GM19239 (cell line): ENCODE results near the gene PCDHGB1.
A peak's percentile ranks its signal among the peaks of the same experiment; 100 is the strongest.
"Not testable (repeated sequence)": the region's sequence is repeated elsewhere in the genome, so short reads cannot be mapped to it uniquely, and the experiment has no call there.

ENCODE experiments used
- DNase-seq: peaks from one replicate; pipeline ENCODE4 v3.0.0; 2011; ENCODE audit warnings: low spot score; ENCODE audit not compliant: insufficient read length
- FAIRE-seq: peaks from 2 replicates; lab custom pipeline; 2011; peaks lifted over from hg19 to GRCh38; lab: Jason Lieb, UNC

PCDHGB1 gene

DNA sequence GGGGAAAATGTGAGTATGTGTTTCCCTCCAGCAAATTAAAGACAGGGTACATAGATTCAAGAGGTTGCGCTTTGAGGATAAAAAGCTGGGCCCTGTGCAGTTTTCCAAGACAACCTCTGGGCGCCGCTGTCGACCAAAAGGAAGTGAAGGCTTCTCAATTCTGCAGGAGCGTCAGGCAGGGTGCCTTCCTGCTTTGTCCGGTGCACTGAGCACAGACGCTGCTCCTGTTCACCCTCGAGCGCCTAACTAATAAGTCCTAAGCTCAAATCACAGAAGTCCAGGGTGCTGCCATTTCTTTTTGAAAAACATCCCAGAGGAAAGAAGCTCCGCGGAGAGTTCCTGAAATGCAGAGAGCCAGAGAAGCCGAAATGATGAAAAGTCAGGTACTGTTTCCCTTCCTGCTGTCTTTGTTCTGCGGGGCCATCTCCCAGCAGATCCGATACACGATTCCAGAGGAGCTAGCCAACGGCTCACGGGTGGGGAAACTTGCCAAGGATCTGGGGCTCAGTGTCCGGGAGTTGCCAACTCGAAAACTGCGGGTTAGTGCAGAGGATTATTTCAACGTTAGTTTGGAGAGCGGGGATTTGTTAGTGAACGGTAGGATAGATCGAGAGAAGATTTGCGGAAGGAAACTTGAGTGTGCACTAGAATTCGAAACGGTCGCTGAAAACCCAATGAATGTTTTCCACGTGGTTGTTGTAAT lies at the start of gene PCDHGB1:
TSS of gene PCDHGB1 (plus strand) at position 183 of the 703 bp plus-strand sequence. CDS start at position 345, 162 bp downstream.
- no peak for FAIRE-seq
- no peak for DNase-seq

DNA sequence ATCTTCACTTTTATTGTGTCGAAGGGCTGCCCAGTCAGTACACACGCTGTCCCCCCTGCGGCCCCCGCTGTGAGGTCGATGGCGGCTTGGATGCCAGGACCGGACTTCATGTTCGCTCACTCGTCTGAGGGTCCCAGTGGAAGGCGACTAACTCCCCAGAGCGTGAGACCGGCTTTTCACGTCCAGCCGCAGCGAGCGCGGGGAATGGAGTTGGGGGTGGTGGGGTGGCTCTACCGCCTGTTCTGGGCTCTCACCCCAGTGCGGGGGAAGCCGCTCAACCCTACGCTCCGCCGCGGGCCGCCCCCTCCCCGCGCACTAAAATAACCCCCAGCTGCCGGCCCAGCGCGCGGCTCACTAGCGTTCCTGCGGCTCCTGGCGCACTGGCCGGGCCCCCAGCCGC lies 46.1 kb upstream of the PCDHGB1 start, which contains the start of gene SLC25A2:
TSS of gene SLC25A2 (minus strand) at position 294 of the 400 bp plus-strand sequence. CDS start at position 110, 184 bp downstream.
- no peak for DNase-seq
- no peak for FAIRE-seq

DNA sequence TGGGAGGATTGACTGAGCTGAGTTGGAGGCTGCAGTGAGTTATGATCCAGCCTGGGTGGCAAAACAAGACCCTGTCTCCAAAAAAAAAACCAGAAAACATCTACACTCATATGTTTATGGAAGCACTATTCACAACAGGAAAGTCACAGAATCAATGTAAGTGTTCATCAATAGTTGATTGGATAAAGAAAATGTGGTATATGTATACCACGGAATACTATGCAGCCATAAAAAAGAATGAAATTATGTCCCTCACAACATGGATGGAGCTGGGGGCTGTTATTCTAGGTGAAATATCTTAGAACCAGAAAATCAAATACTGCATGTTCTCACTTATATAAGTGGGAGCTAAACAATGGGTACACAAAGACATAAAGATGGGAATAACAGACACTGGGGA lies 43.3 kb upstream of the PCDHGB1 start:
- no peak for FAIRE-seq
- no peak for DNase-seq

DNA sequence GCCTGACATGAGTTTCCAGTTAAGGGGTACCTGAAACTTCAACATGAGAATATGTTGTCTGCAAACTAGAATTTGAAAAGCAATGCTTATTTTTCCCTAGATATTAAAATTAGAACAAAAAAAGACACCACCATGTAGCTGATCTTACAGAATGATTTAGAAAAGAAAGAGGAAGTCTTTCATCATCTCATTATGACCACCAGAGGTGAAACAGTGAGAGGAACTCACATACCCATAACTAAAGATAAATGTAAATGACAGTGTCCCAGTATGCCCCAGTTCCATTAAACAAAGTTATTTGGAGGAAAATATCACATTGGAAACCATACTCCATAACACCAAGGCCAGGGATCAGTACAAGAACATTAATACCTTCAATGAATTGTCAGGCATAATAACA lies 36.2 kb upstream of the PCDHGB1 start:
- DNase-seq = no peak
- FAIRE-seq = no peak

DNA sequence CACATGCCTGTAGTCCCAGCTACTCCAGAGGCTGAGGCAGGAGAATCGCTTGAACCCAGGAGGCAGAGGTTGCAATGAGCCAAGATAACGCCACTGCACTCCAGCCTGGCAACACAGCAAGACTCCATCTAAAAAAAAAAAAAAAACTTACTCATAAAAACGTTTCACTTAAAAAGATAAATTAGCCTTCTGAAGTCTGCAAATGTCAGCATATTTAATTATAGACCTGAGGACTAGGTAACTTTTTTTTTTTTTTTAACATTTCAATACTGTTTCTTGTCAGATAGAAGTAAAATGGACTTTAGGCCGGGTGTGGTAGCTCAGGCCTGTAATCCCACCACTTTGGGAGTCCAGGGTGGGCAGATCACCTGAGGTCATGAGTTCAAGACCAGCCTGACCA lies 32.9 kb upstream of the PCDHGB1 start:
- FAIRE-seq, DNase-seq: not testable (repeated sequence)

DNA sequence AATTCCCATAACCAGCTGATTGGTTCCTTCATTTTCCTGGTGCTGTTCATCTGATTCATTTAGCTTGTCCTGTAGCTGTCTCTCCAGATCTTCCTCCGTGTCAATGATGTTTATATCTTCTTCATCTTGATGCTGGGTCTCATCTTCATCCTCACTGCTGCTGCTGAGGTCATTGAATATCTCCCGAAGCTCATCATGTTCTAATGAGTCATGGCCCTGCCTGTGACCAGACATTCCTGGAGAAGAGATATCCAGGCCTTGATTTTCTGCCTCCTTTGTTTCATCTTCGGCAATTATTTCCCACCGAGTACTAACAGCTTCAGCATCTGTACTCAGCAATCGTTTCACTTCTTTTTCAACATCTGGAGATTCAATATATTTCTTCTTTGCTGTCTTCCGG lies 30.7 kb upstream of the PCDHGB1 start:
- DNase-seq (no peak), FAIRE-seq (no peak)

DNA sequence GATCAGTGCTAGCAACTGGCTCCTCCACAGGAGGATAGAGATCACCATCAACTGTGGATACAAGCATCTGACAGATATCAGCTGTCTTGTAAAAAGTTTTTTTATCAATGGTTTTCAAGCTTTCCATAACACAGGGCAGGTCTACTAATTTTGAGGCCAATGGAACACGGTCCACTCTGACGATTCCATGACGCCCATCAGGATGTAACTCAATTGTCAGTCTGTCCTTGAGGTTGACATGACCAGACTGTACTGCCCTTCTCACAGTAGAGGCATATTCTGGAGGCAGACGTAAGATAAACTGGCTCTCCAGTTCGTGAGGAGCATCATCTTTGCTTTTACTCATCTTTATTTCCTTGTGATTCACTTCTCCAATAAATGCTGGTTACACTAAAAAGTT lies 30.2 kb upstream of the PCDHGB1 start:
- peak; percentile 4 for FAIRE-seq
- DNase-seq = no peak

DNA sequence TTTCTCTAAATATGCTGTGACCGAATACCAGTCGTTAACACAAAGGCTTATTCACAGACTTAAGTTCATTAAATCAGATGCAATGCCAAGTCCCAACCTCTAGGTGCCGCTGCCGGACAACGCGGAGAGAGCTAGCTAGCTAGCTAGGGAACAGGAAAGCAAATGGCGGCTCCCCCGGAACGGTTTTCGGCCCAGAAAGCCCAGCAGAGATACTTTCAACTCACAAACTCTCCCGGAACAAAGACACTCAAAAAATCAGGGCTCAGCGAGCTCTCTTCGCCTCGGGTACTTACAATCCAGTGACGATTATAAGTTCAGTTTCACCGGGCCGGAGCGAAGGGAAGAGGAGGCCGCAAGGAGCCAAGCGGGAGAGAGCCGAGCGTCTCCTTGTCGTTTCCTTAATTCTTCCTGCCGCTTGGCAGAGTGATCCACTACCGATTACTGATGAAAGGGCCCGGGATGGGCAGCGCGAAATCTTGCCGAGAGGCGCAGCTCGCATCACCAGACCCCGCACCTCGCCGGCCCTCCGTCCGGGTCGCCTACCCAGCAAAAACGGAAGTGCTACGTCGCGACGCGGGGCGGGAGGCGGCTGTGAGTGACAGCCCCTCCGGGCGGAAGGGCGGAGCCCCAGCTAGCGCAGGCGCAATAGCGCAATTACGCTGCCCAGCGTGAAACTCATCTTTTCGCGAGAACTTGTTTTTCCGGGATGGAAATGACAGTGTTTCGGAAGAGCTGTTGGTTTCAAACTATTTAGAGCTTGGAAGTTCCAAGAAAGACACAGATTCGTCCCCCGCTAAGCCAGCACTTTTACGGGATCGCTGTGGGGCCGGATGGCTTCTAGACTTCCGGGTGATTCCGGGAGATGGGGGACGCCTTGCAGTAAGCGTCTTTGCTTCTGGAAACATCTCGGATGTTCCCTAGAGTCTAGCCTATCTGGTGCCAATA lies 29.4 kb upstream of the PCDHGB1 start, which contains the start of gene TAF7:
TSS of gene TAF7 (minus strand) at position 560 of the 945 bp plus-strand sequence. CDS start 740 bp downstream, outside the sequence.
- peak; percentile 97 for FAIRE-seq
- DNase-seq = peak; percentile 64

DNA sequence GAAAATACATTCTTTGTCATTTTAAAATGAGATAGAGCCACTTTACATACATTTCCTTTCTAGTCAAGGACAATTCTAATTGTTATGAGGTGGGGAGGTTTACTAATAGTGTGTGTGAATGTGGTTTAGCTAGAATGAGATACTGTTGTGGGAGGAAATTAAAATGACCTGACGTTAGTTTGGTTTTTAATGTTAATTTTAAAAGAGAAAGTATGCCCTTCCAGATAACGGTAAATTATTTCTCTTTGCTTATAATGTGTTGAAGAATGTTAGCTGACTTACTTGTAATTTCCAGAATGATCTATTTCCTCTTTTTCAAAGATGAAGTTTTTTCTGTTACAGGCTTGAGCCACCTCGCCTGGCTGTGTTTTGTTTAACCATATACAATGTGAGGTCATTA lies 27.6 kb upstream of the PCDHGB1 start:
- no peak for FAIRE-seq
- no peak for DNase-seq

DNA sequence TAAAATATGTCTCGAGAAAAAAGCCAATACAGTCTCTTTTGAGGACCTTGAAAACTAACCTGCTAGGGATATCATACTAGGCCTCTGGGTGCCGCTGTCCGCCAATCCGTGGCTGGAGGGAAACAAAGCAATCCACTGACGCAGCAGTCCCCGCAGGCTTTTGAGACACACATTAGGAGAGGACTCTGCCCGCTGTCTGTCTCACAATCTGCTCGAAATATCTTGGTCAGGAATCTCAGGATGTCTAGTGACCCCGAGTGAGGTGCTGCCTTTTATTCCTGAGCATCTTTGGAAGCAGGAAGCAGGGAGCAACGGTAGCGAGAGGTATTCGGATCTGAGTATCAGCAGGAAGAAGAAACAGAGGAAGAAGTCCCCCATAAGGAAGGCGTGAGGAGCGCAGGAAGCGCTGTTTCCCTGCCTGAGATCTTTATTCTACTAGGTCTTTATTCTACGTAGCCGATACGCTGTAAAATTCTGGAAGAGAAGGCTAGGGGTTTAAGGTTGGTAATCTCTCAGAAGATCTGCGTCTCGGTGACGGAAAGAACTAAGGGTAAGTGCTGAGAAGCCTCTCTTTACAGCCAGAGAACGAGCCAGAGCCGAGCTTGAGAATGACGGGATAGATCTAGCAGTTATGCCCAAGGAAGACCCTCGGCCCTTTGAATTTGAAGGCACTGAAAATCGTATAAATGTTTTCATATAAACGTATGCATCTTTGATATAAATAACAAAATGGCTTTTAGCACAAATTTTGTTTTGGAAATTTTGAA lies 23.6 kb upstream of the PCDHGB1 start:
- FAIRE-seq (no peak), DNase-seq (no peak)

DNA sequence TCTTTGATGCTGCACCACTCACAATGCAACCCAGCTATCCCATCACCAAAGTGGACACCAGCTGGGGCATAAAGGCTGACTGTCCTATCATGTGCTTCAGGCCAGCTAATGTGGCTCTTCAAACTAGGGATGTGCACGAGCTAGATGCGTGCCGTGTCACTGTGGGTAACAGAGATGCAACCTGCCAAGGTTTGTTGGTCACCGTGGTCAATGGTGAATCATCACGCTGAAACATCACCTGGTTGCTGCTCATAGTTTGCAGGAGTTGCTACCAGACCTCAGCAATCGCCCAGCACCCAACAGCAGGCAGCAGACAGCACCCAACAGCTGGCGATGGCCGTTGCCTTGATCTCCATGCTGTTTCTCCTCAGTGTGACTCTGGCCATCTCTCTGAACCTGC lies 21.7 kb upstream of the PCDHGB1 start:
- DNase-seq = no peak
- no peak for FAIRE-seq

DNA sequence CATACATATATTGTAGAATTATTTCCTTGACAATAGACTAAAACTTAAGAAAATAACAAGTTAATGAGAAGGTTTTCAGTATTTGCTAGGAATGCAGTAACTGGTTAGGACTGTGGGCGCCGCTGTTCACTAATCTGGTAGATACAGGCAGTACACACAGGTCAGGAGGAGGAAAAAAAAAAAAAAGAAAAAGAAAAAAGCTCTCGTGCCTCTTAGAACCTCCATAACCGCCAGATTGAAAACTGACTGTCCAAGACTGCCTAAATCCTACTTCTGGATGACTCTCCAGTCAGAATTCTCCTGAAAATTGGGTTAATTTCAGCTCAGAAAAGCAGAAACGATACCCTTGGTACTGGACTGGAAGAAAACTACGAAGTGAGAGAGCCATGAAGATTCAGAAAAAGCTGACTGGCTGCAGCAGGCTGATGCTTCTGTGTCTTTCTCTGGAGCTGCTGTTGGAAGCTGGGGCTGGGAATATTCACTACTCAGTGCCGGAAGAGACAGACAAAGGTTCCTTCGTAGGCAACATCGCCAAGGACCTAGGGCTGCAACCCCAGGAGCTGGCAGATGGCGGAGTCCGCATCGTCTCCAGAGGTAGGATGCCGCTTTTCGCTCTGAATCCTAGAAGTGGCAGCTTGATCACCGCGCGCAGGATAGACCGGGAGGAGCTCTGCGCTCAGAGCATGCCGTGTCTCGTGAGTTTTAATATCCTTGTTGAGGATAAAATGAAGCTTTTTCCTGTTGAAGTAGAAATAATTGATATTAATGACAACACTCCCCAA lies 19.4 kb upstream of the PCDHGB1 start, which contains the start of gene PCDHGA1:
TSS of gene PCDHGA1 (plus strand) at position 216 of the 782 bp plus-strand sequence.
- DNase-seq (no peak), FAIRE-seq (no peak)

DNA sequence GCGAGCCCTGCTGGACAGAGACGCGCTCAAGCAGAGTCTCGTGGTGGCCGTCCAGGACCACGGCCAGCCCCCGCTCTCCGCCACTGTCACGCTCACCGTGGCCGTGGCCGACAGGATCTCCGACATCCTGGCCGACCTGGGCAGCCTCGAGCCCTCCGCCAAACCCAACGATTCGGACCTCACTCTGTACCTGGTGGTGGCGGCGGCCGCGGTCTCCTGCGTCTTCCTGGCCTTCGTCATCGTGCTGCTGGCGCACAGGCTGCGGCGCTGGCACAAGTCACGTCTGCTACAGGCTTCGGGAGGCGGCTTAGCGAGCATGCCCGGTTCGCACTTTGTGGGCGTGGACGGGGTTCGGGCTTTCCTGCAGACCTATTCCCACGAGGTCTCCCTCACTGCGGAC lies 17.3 kb upstream of the PCDHGB1 start:
- DNase-seq, FAIRE-seq: not testable (repeated sequence)

DNA sequence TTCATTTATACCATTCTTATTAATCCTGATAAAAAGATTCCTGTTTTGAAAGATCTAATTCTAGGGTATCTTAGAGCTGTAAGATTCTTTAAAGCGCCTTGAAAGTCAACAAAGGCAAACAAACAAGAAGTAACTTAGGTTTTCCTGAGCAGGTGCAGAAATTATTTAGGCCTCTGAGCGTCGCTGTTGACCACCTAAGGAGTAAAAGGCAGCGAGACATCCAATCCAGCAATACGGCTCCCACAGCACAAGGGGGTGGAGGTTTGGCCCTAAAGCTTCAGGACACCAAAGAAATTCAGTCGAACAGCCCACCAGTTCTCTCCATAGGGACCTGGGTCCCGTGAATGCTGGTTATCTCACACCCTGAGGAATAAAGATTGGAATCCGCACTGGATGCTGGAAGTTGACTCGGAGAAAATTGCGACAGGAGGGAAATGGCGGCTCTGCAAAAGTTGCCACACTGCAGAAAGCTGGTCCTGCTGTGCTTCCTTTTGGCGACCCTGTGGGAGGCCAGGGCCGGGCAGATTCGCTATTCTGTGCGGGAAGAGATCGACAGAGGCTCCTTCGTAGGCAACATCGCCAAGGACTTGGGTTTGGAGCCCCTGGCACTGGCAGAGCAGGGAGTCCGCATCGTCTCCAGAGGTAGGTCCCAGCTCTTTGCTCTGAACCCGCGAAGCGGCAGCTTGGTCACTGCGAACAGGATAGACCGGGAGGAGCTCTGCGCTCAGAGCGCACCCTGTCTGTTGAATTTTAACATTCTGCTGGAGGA lies 11.2 kb upstream of the PCDHGB1 start, which contains the start of gene PCDHGA2:
TSS of gene PCDHGA2 (plus strand) at position 223 of the 769 bp plus-strand sequence.
- no peak for DNase-seq
- FAIRE-seq = no peak

DNA sequence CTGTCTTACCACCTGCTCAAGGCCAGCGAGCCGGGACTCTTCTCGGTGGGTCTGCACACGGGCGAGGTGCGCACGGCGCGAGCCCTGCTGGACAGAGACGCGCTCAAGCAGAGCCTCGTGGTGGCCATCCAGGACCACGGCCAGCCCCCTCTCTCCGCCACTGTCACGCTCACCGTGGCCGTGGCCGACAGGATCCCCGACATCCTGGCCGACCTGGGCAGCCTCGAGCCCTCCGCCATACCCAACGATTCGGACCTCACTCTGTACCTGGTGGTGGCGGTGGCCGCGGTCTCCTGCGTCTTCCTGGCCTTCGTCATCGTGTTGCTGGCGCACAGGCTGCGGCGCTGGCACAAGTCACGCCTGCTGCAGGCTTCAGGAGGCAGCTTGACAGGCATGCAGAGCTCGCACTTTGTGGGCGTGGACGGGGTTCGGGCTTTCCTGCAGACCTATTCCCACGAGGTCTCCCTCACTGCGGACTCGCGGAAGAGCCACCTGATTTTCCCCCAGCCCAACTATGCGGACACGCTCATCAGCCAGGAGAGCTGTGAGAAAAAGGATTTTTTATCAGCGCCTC lies 9.0 kb upstream of the PCDHGB1 start:
- not testable (repeated sequence) for DNase-seq, FAIRE-seq

DNA sequence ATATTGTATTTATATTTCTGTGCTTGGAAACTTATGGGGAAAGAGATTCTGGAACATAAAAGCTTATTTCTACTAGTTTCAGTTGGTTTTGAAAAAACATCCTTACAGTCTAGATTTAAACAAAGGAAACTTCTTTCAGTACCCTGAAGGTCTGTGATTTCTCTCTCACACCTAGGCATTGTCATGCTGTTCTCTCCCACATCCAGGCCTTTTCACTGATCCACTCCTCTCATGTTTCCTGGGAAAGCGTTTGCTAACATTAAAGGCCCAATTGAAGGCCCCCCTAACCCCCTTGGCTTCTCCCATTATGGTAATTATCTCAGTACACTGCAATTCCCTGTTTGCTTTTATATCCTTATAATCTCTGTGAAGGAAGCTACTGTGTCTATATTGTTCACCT lies 7.1 kb upstream of the PCDHGB1 start:
- FAIRE-seq = no peak
- DNase-seq = no peak

DNA sequence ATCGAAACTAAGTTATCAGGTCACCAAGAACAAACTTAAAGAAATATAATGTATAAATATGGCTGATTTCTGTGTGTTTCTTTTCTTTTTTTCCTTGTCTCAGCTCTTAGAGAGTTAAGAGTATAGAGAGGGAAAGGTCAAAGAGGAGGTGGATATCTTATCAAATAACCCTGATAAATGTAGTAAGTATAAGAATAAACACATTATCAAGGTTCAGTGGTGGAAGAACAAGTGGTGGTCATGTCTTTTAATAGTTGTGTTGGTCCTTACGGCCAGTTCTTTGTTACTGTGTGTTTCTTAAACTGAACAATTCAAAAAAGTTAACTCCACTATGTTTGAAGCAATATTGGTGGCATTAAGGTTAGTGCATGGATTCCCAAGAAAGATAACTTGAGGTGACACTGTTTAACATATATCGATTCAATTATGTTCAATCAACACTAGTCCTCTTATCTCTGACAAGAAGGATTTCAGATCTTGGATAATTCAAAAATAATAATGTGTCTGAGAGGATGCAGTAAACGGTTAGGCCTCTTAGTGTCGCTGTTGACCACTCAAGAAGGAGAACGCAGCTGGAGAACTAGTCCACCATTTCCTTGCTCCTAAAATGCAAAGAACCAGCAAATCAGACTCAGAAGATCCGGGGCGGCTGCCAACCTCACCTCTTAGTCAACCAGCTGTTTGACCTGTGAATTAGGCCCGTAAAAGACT lies 6.5 kb upstream of the PCDHGB1 start, which contains the start of gene PCDHGA3:
TSS of gene PCDHGA3 (plus strand) at position 588 of the 711 bp plus-strand sequence. CDS start 205 bp downstream, outside the sequence.
- FAIRE-seq (no peak), DNase-seq (no peak)
